BLaER1 (cell line): ENCODE results near the gene OR52K2.

Source experiments
- H3K27ac ChIP-seq: shearing (Covaris generic); formaldehyde crosslinking; 2 replicates; pipeline ENCODE4 v1.8.1; 2022
- H3K27me3 ChIP-seq: shearing (Covaris generic); formaldehyde crosslinking; 2 replicates; pipeline ENCODE4 v1.8.1; 2022
- H3K36me3 ChIP-seq: shearing (Covaris generic); formaldehyde crosslinking; 2 replicates; pipeline ENCODE4 v1.8.1; 2022
- H3K4me1 ChIP-seq: shearing (Covaris generic); formaldehyde crosslinking; 2 replicates; pipeline ENCODE4 v1.8.1; 2022
- H3K4me2 ChIP-seq: shearing (Covaris generic); formaldehyde crosslinking; 2 replicates; pipeline ENCODE4 v1.8.1; 2022
- H3K4me3 ChIP-seq: shearing (Covaris generic); formaldehyde crosslinking; 2 replicates; pipeline ENCODE4 v1.8.1; 2022
- H3K9ac ChIP-seq: shearing (Covaris generic); formaldehyde crosslinking; 2 replicates; pipeline ENCODE4 v1.8.1; 2022
- H3K9me3 ChIP-seq: shearing (Covaris generic); formaldehyde crosslinking; 2 replicates; pipeline ENCODE4 v1.8.1; 2022
- H4K20me1 ChIP-seq: shearing (Covaris generic); formaldehyde crosslinking; 2 replicates; pipeline ENCODE4 v1.8.1; 2022
- Cebpa-rat ChIP-seq: shearing (Covaris generic); IDR thresholded peaks from 2 replicates; pipeline ENCODE4 v1.8.1; 2022

The OR52K2 gene

DNA sequence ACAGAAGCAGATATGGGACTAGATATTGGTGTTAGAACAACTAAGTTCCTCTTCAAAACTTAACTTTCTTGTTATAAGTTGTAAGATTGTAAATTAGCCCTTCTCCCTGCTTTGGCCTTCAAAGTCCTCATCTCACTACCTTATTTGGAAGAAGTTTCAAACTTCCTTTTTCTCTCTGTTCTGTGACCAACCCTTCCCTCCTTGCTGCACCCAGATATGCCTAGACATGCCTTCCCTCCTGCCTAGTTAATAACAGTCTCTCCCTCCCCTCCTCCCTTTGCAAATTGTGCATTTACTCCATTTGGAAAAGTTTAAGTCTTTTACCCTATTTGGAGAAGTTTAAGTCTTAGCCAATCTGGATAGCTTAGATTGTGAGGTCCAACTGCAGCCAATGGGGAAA, 4.9 kb downstream of the OR52K2 start:
- peaks cover 7% of the 10 kb centered on the region; the same call in 1 of the 2 replicates for H3K4me1 ChIP-seq
- no peak overlapping the region for H3K9ac ChIP-seq
- no peaks in the 10 kb centered on the region for H4K20me1 ChIP-seq
- no peak for TF ChIP-seq Cebpa-rat
- no peak overlapping the region for H3K4me2 ChIP-seq
- no peaks in the 10 kb centered on the region for H3K36me3 ChIP-seq
- no peak overlapping the region for H3K4me3 ChIP-seq
- no peak overlapping the region for H3K27ac ChIP-seq
- no peaks in the 10 kb centered on the region for H3K27me3 ChIP-seq
- peaks cover 11% of the 10 kb centered on the region for H3K9me3 ChIP-seq

DNA sequence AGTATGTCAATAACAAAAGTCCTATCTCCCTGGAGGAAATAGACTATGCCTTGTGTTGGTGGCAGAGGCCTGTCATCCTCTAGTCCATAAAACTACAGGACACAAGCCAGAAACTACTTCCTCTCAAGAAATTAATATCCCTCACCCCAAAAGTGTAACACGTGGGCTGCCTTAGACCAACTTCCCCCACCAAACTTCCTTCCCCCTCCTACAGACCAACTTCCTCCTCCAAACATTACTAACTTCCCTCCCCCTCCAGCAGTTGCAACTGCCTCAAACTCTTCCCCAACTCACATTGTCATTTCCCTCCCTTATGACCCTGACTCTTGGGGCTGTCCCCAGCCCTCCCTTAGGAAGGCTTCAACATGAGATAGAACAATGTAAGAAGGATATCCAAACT, 6.3 kb downstream of the OR52K2 start:
- Histone ChIP-seq H3K9ac (no peak overlapping the region), H4K20me1 (no peaks in the 10 kb centered on the region), H3K4me3 (no peak overlapping the region), H3K27ac (no peak overlapping the region), H3K4me1 (peaks cover 7% of the 10 kb centered on the region; the same call in 1 of the 2 replicates), H3K36me3 (no peaks in the 10 kb centered on the region), H3K9me3 (peaks cover 11% of the 10 kb centered on the region), H3K27me3 (no peaks in the 10 kb centered on the region), H3K4me2 (peak overlapping the region; percentile 2; the same call in 1 of the 2 replicates)
- no peak for TF ChIP-seq Cebpa-rat

DNA sequence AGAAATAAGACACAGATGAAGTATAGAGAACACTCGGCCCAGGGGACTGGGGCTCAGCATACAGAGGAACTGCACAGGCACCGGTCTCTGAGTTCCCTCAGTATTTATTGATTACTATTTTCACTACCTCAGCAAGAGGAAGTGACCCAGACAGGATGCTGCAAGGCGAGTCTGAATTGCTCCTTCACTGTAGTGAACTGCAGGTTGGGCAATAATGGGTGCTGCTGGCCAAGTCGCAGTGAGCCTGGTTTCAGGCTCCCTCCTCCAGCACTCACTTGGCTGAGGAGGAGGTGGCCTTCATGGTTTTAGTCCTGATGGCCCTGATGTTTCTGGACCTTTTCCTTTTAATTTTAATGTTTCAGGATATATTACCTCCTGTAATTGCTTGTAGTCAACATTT, 10.4 kb downstream of the OR52K2 start:
- no peaks in the 10 kb centered on the region for H4K20me1 ChIP-seq
- H3K9ac ChIP-seq, result no peak overlapping the region
- no peak overlapping the region for H3K4me3 ChIP-seq
- no peak overlapping the region for H3K27ac ChIP-seq
- H3K4me2 ChIP-seq, result no peak overlapping the region
- peaks cover 7% of the 10 kb centered on the region; the same call in 1 of the 2 replicates for H3K4me1 ChIP-seq
- TF ChIP-seq Cebpa-rat, result no peak
- no peaks in the 10 kb centered on the region for H3K36me3 ChIP-seq
- no peaks in the 10 kb centered on the region for H3K27me3 ChIP-seq
- peaks cover 21% of the 10 kb centered on the region for H3K9me3 ChIP-seq

DNA sequence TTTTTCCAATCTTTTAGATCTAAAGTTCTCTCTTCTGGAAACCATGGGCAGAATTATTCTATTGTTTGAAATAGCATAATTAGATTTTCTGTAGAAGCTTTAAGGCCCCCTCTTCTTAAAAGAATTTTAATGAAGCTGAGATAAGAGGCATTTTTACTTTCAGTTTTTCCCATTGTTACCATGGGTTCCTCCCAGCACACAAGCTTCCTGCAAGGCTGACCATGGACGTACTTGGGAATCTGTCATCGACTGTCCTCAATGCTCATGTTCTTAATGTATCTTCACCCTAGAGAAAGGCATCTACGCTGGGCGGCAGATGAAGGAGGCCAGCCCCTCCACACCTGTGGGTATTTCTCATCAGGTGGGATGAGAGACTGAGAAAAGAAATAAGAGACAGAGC, 11.1 kb downstream of the OR52K2 start:
- H3K27ac ChIP-seq, result no peak overlapping the region
- TF ChIP-seq Cebpa-rat, result no peak
- no peak overlapping the region for H3K4me2 ChIP-seq

DNA sequence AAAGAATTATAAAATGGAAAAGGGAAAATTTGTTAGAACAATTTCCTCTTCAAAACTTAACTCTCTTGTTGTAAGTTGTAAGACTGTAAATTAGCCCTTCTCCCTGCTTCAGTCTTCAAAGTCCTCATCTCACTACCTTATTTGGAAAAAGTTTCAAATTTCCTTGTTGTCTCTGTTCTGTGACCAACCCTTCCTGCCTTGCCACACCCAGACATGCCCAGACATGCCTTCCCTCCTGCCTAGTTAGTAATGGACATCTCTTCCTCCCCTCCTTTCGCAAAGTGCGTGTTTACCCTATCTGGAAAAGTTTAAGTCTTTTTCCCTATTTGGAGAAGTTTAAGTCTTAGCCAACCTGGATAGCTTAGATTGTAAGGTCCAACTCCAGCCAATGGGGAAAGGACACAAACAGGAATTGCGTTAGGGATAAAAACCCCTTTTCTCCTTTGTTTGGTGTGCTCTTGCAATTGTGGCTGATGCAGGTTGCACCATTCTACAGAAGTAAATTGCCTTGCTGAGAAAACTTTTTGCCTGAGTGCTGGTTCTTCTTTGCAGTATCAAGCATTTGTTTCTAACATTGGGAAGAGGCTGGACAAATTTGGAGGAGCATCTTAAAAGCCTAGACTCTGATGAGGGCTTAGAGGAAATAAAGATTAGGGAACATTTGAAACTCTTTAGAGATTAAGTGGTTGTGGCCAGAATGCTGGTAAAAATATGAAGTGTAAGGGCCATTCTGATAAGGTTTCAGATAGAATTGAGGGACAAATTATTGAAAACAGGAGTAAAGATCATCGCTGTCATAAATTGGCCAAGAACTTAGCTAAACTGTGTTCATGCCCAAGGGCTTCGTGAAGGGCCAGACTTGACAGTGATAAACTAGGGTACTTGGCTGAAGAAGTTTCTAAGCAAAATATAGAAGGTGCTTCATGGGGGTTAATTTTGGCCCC, 15.4 kb downstream of the OR52K2 start:
- H3K36me3 ChIP-seq, result no peaks in the 10 kb centered on the region
- H3K9ac ChIP-seq, result no peak overlapping the region
- no peaks in the 10 kb centered on the region for H3K4me1 ChIP-seq
- no peak for TF ChIP-seq Cebpa-rat
- H3K4me2 ChIP-seq, result no peak overlapping the region
- H4K20me1 ChIP-seq, result no peaks in the 10 kb centered on the region
- H3K27me3 ChIP-seq, result no peaks in the 10 kb centered on the region
- peaks cover 25% of the 10 kb centered on the region for H3K9me3 ChIP-seq
- H3K27ac ChIP-seq, result no peak overlapping the region
- no peak overlapping the region for H3K4me3 ChIP-seq

More for the DNA sequence above, 11.1 kb downstream of the OR52K2 start:
- Histone ChIP-seq H3K36me3 (no peaks in the 10 kb centered on the region), H3K4me1 (peaks cover 6% of the 10 kb centered on the region; the same call in 1 of the 2 replicates), H3K4me3 (no peak overlapping the region), H4K20me1 (no peaks in the 10 kb centered on the region), H3K9ac (no peak overlapping the region), H3K27me3 (no peaks in the 10 kb centered on the region), H3K9me3 (peaks cover 22% of the 10 kb centered on the region)

DNA sequence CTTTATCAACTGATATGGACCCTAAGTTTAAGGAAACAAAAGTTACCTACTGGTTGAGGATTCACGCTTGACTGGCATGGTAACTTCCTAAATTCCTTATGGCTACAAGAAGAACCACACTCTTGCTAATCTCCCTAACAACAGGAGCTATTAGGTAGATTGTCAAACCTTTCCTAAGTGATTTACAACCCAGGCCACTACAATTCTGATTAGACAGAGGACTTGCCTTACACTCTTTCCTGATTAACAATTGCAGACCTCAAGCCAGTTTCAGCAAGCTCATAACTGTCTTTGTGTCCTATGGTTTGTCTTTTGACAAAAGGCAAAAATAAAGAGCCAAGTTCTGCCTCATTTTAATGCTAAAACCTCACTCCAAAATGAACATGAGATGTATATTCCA, 16.3 kb downstream of the OR52K2 start:
- H3K36me3 ChIP-seq, result no peaks in the 10 kb centered on the region
- H3K4me1 ChIP-seq, result no peaks in the 10 kb centered on the region
- peaks cover 25% of the 10 kb centered on the region for H3K9me3 ChIP-seq
- no peak overlapping the region for H3K9ac ChIP-seq
- H4K20me1 ChIP-seq, result no peaks in the 10 kb centered on the region
- no peak for TF ChIP-seq Cebpa-rat
- no peak overlapping the region for H3K4me2 ChIP-seq
- H3K4me3 ChIP-seq, result no peak overlapping the region
- H3K27ac ChIP-seq, result no peak overlapping the region
- no peaks in the 10 kb centered on the region for H3K27me3 ChIP-seq

DNA sequence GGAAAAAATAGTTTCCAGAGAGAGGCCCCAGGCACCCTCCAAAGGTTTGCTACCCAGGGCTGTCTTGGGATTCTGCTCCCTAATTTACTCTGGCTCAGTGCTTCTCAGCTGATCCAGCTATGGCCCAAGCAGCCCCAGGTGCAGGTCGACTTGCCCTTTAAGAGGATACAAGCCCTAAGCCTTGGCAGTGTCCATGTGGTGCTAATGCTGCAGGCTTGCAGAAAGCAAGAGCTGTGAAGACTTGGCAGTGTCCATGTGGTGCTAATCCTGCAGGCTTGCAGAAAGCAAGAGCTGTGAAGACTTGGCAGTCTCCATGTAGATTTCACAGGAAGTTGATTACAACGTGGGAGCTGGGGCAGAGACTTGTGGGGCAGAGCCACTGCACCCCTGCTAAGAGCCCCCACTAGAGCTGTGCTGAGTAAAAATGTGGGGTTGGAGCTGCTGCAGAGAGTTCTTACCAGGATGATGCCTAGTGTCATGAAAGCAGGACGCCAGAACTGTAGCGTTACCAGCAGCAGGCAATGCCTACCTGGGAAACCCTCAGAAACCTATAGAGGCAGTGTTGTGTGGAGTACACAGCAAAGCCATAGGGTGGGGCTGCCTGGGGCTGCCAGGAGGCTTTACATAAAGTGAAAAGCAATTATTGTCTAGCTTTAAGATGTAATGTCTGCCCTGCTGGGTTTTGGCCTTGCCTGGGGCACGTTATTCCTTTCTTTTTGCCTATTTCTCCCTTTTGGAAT, 17.2 kb downstream of the OR52K2 start:
- Histone ChIP-seq H3K9ac (no peak overlapping the region), H3K27me3 (no peaks in the 10 kb centered on the region), H4K20me1 (no peaks in the 10 kb centered on the region), H3K9me3 (peaks cover 25% of the 10 kb centered on the region), H3K4me1 (no peaks in the 10 kb centered on the region), H3K36me3 (no peaks in the 10 kb centered on the region), H3K4me2 (no peak overlapping the region), H3K4me3 (no peak overlapping the region), H3K27ac (no peak overlapping the region)
- TF ChIP-seq Cebpa-rat, result no peak

DNA sequence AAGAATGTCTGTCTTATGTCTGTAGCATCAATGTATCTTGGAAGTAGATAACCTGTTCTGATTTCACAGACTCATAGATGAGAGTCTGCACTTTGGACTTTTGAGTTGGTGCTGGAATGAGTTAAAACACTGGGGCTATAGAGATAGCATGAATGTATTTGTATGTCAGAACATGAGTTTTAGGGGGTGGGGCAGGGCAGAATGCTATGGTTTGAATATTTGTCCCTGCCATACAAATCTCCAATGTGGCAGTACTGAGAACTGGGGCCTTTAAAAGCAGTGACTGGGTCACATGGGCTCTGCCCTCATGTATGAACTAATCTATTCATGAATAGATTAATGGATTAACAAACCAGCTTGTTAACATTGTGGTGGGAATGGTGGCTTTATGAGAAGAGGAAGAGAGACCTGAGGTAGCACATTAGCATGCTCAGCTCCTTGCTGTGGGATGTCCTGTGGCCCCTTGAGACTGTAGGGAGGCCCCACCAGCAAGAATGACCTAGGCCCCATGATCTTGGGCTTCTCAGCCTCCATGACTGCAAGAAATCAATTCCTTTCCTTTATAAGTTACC, 17.9 kb downstream of the OR52K2 start:
- Histone ChIP-seq H3K4me2 (no peak overlapping the region), H3K9me3 (peaks cover 25% of the 10 kb centered on the region), H3K27ac (no peak overlapping the region), H3K4me1 (no peaks in the 10 kb centered on the region), H3K9ac (no peak overlapping the region), H3K36me3 (no peaks in the 10 kb centered on the region), H3K4me3 (no peak overlapping the region), H4K20me1 (no peaks in the 10 kb centered on the region), H3K27me3 (no peaks in the 10 kb centered on the region)
- no peak for TF ChIP-seq Cebpa-rat

DNA sequence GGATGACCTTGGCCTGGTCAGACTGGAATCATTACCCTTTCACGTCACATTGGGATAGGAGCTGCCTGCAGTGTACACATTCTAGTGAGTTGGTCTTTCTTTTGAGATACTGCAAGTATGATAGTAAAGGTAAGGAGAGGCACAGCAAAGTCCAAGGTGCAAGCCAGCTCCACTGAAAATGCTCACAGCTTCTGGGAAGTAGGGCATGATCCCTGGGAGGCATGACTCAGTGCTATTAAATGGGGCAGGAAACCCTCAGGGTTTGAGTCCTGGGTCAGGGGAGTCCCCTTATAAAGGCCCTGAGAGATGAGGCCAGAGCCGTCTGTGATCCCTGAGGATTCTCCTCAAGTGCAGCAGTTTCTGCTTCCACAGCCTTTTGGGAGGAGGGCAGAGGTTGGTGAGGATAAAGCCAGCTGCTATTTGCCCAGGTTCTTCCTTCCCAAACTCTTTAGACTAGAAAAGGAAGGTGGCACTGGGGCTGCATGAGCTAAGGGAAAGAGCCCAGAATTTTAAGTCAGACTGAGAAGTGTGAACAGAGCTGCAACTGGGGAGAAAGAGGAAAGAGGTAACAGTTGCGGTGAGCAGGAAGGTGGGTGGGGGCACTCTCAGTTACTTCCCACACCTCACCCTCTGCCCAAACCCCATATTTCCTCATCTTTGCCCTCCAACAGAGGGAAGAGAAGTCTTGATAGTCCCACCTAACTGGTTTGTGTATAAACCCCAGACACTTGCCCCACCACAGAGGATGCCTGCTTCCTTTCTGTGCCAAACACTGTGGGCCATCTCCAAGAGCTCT, 18.9 kb downstream of the OR52K2 start:
- H3K4me1 ChIP-seq, result no peaks in the 10 kb centered on the region
- H3K9ac ChIP-seq, result no peak overlapping the region
- no peak for TF ChIP-seq Cebpa-rat
- no peaks in the 10 kb centered on the region for H3K27me3 ChIP-seq
- no peak overlapping the region for H3K27ac ChIP-seq
- peaks cover 24% of the 10 kb centered on the region for H3K9me3 ChIP-seq
- no peak overlapping the region for H3K4me3 ChIP-seq
- H4K20me1 ChIP-seq, result no peaks in the 10 kb centered on the region
- no peak overlapping the region for H3K4me2 ChIP-seq
- H3K36me3 ChIP-seq, result no peaks in the 10 kb centered on the region
